Hepatocyte (in vitro differentiated cells): ENCODE data around the gene RNF25. TPM values are rescaled to one million over a fixed set of nuclear protein-coding genes. Genes with fewer than 3 reads are reported as not detected.

Experiments used
- DNase-seq: peaks from one replicate; pipeline ENCODE4 v3.0.0-alpha.2; 2016; ENCODE audit warnings: low spot score
- H2AFZ ChIP-seq: fragments of 200-600 bp; sonication (generic); 2 replicates; pipeline ENCODE4 v1.6.0; 2016; ENCODE audit warnings: antibody characterized with exemption, mild to moderate bottlenecking
- H3K27ac ChIP-seq: fragments of 200-600 bp; sonication (generic); 2 replicates; pipeline ENCODE4 v1.5.1; 2016; ENCODE audit warnings: mild to moderate bottlenecking
- H3K27me3 ChIP-seq: fragments of 200-600 bp; sonication (generic); 2 replicates; pipeline ENCODE4 v1.6.1; 2016
- H3K36me3 ChIP-seq: fragments of 200-600 bp; sonication (generic); replicated peaks from 2 replicates; pipeline ENCODE4 v1.5.1; 2016; ENCODE audit warnings: low read depth; ENCODE audit not compliant: insufficient read depth
- H3K4me1 ChIP-seq: fragments of 200-600 bp; sonication (generic); 2 replicates; pipeline ENCODE4 v1.5.1; 2016; ENCODE audit warnings: mild to moderate bottlenecking, moderate library complexity; ENCODE audit not compliant: insufficient read depth
- H3K4me2 ChIP-seq: fragments of 200-600 bp; sonication (generic); 2 replicates; pipeline ENCODE4 v1.6.0; 2016
- H3K4me3 ChIP-seq: fragments of 200-600 bp; sonication (generic); 2 replicates; pipeline ENCODE4 v1.5.1; 2016; ENCODE audit warnings: mild to moderate bottlenecking
- H3K79me2 ChIP-seq: fragments of 200-600 bp; sonication (generic); 2 replicates; pipeline ENCODE4 v1.6.0; 2017; ENCODE audit warnings: mild to moderate bottlenecking
- H3K9me2 ChIP-seq: fragments of 200-600 bp; sonication (generic); replicated peaks from 2 replicates; pipeline ENCODE4 v1.6.0; 2017; ENCODE audit warnings: mild to moderate bottlenecking; ENCODE audit not compliant: insufficient read depth
- H3K9me3 ChIP-seq: fragments of 200-600 bp; sonication (generic); 2 replicates; pipeline ENCODE4 v1.5.1; 2016; ENCODE audit warnings: low read depth, mild to moderate bottlenecking
- H4K20me1 ChIP-seq: fragments of 200-600 bp; sonication (generic); 2 replicates; pipeline ENCODE4 v1.6.0; 2016; ENCODE audit warnings: mild to moderate bottlenecking; ENCODE audit not compliant: insufficient read depth, poor library complexity, severe bottlenecking
- EZH2 ChIP-seq: fragments of 200-600 bp; sonication (generic); IDR thresholded peaks from 2 replicates; pipeline ENCODE4 v1.6.1; 2016; ENCODE audit warnings: antibody characterized with exemption, mild to moderate bottlenecking, borderline replicate concordance
- EZH2phosphoT487 ChIP-seq: fragments of 200-600 bp; sonication (generic); IDR thresholded peaks from one replicate; pipeline ENCODE4 v1.6.1; 2018; ENCODE audit warnings: antibody characterized with exemption, mild to moderate bottlenecking, low read depth, moderate library complexity; ENCODE audit not compliant: unreplicated experiment, severe bottlenecking
- WGBS: methylation state at CpG from one replicate; pipeline ENCODE4 v1.1.6; 2016; ENCODE audit warnings: low lambda C conversion rate; ENCODE audit errors: missing lambda C conversion rate; 5-methylcytosine and 5-hydroxymethylcytosine counted together
- polyA plus RNA-seq: library from polyadenylated mRNA; unstranded; fragments of >200 nt; fragmentation: Nextera tagmentation; extraction: Ambion mirVana; gene quantifications from 2 replicates; pipeline ENCODE4 v1.2.1, GENCODE V29; 2016
- total RNA-seq: library from RNA; depleted of rRNA; stranded (reverse); fragments of >200 nt; gene quantifications from 2 replicates; pipeline ENCODE4 v1.2.3, GENCODE V29; 2014
- TF ChIP-seq, protein P1 (sequence below): fragments of 200-600 bp; sonication (generic); IDR thresholded peaks from 2 replicates; pipeline ENCODE4 v1.5.1; 2016; ENCODE audit warnings: antibody characterized with exemption, mild to moderate bottlenecking; ENCODE audit not compliant: poor library complexity

The RNF25 gene
- total and polyA plus RNA-seq, 2 experiments from 2014 or later = 21.0 to 32.4 TPM

DNA sequence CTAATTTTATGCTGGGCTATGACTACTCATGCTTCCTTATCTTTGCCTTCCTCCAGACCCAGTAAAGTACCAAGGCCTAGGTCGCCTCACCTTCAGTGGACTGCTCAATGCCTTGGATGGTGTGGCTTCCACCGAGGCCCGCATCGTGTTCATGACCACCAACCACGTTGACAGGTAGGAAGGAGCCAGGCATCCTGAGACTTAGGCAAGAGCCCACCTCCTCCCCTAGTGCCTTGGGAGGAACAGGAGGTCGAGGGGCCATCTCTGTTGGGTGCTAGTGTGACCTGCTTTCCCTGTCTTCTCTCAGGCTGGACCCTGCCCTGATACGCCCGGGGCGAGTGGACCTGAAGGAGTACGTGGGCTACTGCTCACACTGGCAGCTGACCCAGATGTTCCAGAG, 9.0 kb downstream of the RNF25 start:
- Histone ChIP-seq H2AFZ (no peak overlapping the region), H3K27ac (no peak overlapping the region), H3K9me3 (no peaks in the 10 kb centered on the region), H3K9me2 (no peaks in the 10 kb centered on the region), H3K4me1 (peaks cover 4% of the 10 kb centered on the region), H3K27me3 (no peaks in the 10 kb centered on the region), H4K20me1 (no peaks in the 10 kb centered on the region), H3K79me2 (peaks cover 14% of the 10 kb centered on the region), H3K4me3 (no peak overlapping the region), H3K4me2 (no peak overlapping the region), H3K36me3 (no peaks in the 10 kb centered on the region)
- 95% methylated on average over 10 of the region's 10 CpGs for WGBS
- DNase-seq = no peak
- TF ChIP-seq EZH2phosphoT487 (no peak), EZH2 (no peak)
- TF ChIP-seq, protein P1, sequence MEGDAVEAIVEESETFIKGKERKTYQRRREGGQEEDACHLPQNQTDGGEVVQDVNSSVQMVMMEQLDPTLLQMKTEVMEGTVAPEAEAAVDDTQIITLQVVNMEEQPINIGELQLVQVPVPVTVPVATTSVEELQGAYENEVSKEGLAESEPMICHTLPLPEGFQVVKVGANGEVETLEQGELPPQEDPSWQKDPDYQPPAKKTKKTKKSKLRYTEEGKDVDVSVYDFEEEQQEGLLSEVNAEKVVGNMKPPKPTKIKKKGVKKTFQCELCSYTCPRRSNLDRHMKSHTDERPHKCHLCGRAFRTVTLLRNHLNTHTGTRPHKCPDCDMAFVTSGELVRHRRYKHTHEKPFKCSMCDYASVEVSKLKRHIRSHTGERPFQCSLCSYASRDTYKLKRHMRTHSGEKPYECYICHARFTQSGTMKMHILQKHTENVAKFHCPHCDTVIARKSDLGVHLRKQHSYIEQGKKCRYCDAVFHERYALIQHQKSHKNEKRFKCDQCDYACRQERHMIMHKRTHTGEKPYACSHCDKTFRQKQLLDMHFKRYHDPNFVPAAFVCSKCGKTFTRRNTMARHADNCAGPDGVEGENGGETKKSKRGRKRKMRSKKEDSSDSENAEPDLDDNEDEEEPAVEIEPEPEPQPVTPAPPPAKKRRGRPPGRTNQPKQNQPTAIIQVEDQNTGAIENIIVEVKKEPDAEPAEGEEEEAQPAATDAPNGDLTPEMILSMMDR = no peak

DNA sequence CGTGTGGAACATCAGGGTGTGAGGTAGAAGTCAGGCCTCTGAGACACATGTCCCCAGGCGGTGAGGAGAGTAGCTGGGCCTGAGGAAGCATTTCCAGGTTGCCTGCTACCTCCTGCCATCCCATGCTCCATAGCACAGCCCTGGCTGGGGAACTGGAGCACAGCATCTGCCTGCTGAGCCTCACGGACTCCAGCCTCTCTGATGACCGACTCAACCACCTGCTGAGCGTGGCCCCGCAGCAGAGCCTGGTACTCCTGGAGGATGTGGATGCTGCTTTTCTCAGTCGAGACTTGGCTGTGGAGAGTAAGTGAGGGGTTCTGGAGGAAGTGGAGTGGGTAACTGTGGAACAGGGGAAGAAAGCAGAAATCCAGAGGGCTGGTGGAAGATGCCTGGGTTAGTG, 9.4 kb downstream of the RNF25 start:
- Histone ChIP-seq H3K27ac (no peak overlapping the region), H3K79me2 (peaks cover 19% of the 10 kb centered on the region), H3K36me3 (no peaks in the 10 kb centered on the region), H3K4me1 (peaks cover 4% of the 10 kb centered on the region), H3K9me3 (no peaks in the 10 kb centered on the region), H3K4me3 (no peak overlapping the region), H3K9me2 (no peaks in the 10 kb centered on the region), H4K20me1 (no peaks in the 10 kb centered on the region), H3K27me3 (no peaks in the 10 kb centered on the region), H3K4me2 (no peak overlapping the region), H2AFZ (no peak overlapping the region)
- TF ChIP-seq, protein P1 = no peak
- TF ChIP-seq EZH2phosphoT487 = no peak
- no peak for TF ChIP-seq EZH2
- no peak for DNase-seq
- 94% methylated on average over 7 of the region's 7 CpGs for WGBS

DNA sequence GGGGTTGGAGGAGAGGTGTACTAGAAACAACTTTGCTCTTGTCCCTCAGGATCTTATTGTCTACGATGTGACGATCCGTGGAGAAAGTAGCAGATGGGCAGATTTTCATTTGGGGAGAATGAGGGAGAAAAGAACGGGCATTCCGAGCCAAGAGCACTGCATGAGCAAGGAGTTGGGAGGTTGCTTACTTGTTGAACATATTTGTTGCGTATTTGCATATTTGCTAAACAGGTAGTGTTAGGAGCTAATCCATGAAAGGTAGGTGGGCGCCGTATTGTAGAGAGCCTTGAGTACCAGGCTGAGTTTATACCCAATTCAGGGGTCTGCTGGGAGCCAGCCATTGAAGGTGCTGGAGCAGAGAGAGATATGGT, 11.8 kb downstream of the RNF25 start:
- peak overlapping the region; percentile 95 for H3K4me2 ChIP-seq
- H3K9me2 ChIP-seq = no peaks in the 10 kb centered on the region
- H2AFZ ChIP-seq = peak overlapping the region; percentile 70
- H3K27me3 ChIP-seq = no peaks in the 10 kb centered on the region
- H3K27ac ChIP-seq = no peak overlapping the region
- peaks cover 4% of the 10 kb centered on the region for H3K4me1 ChIP-seq
- peaks cover 26% of the 10 kb centered on the region for H3K79me2 ChIP-seq
- H3K4me3 ChIP-seq = peak overlapping the region; percentile 69
- 27% methylated on average over 8 of the region's 8 CpGs for WGBS
- H4K20me1 ChIP-seq = no peaks in the 10 kb centered on the region
- DNase-seq = no peak
- no peaks in the 10 kb centered on the region for H3K9me3 ChIP-seq
- H3K36me3 ChIP-seq = no peaks in the 10 kb centered on the region
- TF ChIP-seq, protein P1 = no peak
- no peak for TF ChIP-seq EZH2phosphoT487
